GM12875 (cell line): ENCODE results near the gene LRRC61.
A peak's percentile ranks its signal among the peaks of the same experiment; 100 is the strongest.
"Not testable (repeated sequence)": the region's sequence is repeated elsewhere in the genome, so short reads cannot be mapped to it uniquely, and the experiment has no call there.

Source experiments
- H3K4me3 ChIP-seq: one replicate; pipeline ENCODE4 v1.5.1; 2011; ENCODE audit warnings: low read depth, low read length, control low read depth
- CTCF ChIP-seq: IDR thresholded peaks from 2 replicates; pipeline ENCODE4 v1.5.1; 2011; ENCODE audit warnings: low read depth, mild to moderate bottlenecking, control low read depth, inconsistent platforms, low read length, moderate library complexity, borderline replicate concordance; ENCODE audit not compliant: insufficient read depth

Gene LRRC61

GRCh38 chr7:150382123-150382843 lies 59.1 kb downstream of the LRRC61 start:
- no peak for TF ChIP-seq CTCF
- peak overlapping the region; percentile 32 for H3K4me3 ChIP-seq

- H3K4me3 ChIP-seq, result peak overlapping the region; percentile 32
- no peak for TF ChIP-seq CTCF
Measured at GRCh38 chr7:150382844-150383225, 59.7 kb downstream of the LRRC61 start.

- TF ChIP-seq CTCF, result no peak
- no peak overlapping the region for H3K4me3 ChIP-seq
Measured at GRCh38 chr7:150383710-150384397, 60.7 kb downstream of the LRRC61 start.

GRCh38 chr7:150384406-150385301 lies 61.5 kb downstream of the LRRC61 start:
- TF ChIP-seq CTCF, result no peak
- no peak overlapping the region for H3K4me3 ChIP-seq

GRCh38 chr7:150385302-150385723 lies 62.2 kb downstream of the LRRC61 start:
- TF ChIP-seq CTCF, result no peak
- H3K4me3 ChIP-seq, result no peak overlapping the region

GRCh38 chr7:150385884-150386283 lies 62.7 kb downstream of the LRRC61 start:
- not testable (repeated sequence) for H3K4me3 ChIP-seq
